T-cell (primary cell): ENCODE data around the gene GCNT2. TPM values are rescaled to one million over a fixed set of nuclear protein-coding genes. Genes with fewer than 3 reads are reported as not detected.
"Not testable (repeated sequence)": the region's sequence is repeated elsewhere in the genome, so short reads cannot be mapped to it uniquely, and the experiment has no call there.

ENCODE experiments used
- ATAC-seq, 4 experiments: fragments of 200-7000 bp in 3 of 4; fragments of 150-1000 bp in 1 of 4; cut with Tn5 transposase; replicated peaks in 1 of 4; 1 replicate in 3 of 4; 2 replicates in 1 of 4; pipeline ENCODE4 v1.10.0; 2021; ENCODE audit warnings: moderate library complexity in 3 of 4, mild to moderate bottlenecking in 2 of 4, moderate number of reproducible peaks in 1 of 4
- CTCF ChIA-PET, 2 donors: fragments of 300-600 bp; sonication (Branson Sonifier 250); formaldehyde crosslinking; loops; one replicate each; lab custom pipeline; 2022; ENCODE audit warnings: antibody characterized with exemption in 2 of 2; lab: Charles Lee
- POLR2A ChIA-PET, 2 donors: fragments of 300-600 bp; sonication (Branson Sonifier 250); formaldehyde crosslinking; loops; one replicate each; lab custom pipeline; 2022; ENCODE audit warnings: antibody characterized with exemption in 2 of 2; lab: Charles Lee
- DNase-seq, 35 experiments: peaks; one replicate each; pipeline versions ENCODE4 v3.0.0 to v3.0.0-alpha.2; 2013 to 2023
- H3K27ac ChIP-seq: one replicate; pipeline ENCODE4 v1.5.1; 2013; ENCODE audit warnings: low read length
- H3K27me3 ChIP-seq, 2 experiments: replicated peaks in 1 of 2; 1 replicate in 1 of 2; 2 replicates in 1 of 2; pipeline versions ENCODE4 v1.6.1 to v1.7.0; 2013; ENCODE audit warnings: low read length in 1 of 2, mixed read lengths in 1 of 2; ENCODE audit not compliant: control insufficient read depth in 2 of 2, insufficient read depth in 2 of 2; ENCODE audit errors: extremely low read depth in 1 of 2
- H3K36me3 ChIP-seq, 2 donors: 1 replicate in 1 of 2; 2 replicates in 1 of 2; pipeline versions ENCODE4 v1.6.1 to v1.7.0; 2013; ENCODE audit warnings: low read length in 1 of 2; ENCODE audit not compliant: control insufficient read depth in 2 of 2, insufficient read depth in 1 of 2; ENCODE audit errors: extremely low read depth in 1 of 2
- H3K4me1 ChIP-seq, 2 experiments: 1 replicate in 1 of 2; 2 replicates in 1 of 2; pipeline versions ENCODE4 v1.6.1 to v1.7.0; 2013; ENCODE audit warnings: low read length in 2 of 2, mixed read lengths in 1 of 2; ENCODE audit not compliant: insufficient read depth in 2 of 2, control insufficient read depth in 1 of 2; ENCODE audit errors: extremely low read depth in 1 of 2
- H3K4me3 ChIP-seq, 2 donors: 1 replicate in 1 of 2; 2 replicates in 1 of 2; pipeline versions ENCODE4 v1.5.1 to v1.7.0; 2013; ENCODE audit warnings: mild to moderate bottlenecking in 2 of 2, low read length in 1 of 2, moderate library complexity in 1 of 2; ENCODE audit not compliant: control insufficient read depth in 1 of 2; ENCODE audit errors: extremely low read depth in 1 of 2
- H3K9me3 ChIP-seq: 2 replicates; pipeline ENCODE4 v1.7.0; 2013
- H3K27ac Mint-ChIP-seq, 2 donors: one replicate each; pipeline ENCODE4 v1.8.0; 2020 to 2021; ENCODE audit warnings: mild to moderate bottlenecking in 2 of 2, mixed read lengths in 2 of 2
- H3K27me3 Mint-ChIP-seq, 2 donors: one replicate each; pipeline ENCODE4 v1.8.0; 2021 to 2022; ENCODE audit warnings: mixed read lengths in 2 of 2
- H3K36me3 Mint-ChIP-seq: one replicate; pipeline ENCODE4 v1.8.0; 2021; ENCODE audit warnings: mixed read lengths
- H3K4me1 Mint-ChIP-seq, 3 donors: one replicate each; pipeline ENCODE4 v1.8.0; 2020 to 2022; ENCODE audit warnings: mixed read lengths in 3 of 3, mild to moderate bottlenecking in 1 of 3
- H3K4me3 Mint-ChIP-seq, 3 donors: one replicate each; pipeline ENCODE4 v1.8.0; 2020 to 2022; ENCODE audit warnings: mild to moderate bottlenecking in 3 of 3, mixed read lengths in 3 of 3, moderate library complexity in 3 of 3
- H3K9me3 Mint-ChIP-seq, 3 donors: one replicate each; pipeline ENCODE4 v1.8.0; 2020 to 2022; ENCODE audit warnings: mixed read lengths in 3 of 3
- WGBS: methylation state at CpG from one replicate; pipeline ENCODE4 v1.1.5; 2013; ENCODE audit warnings: missing lambda C conversion rate; ENCODE audit not compliant: insufficient coverage; 5-methylcytosine and 5-hydroxymethylcytosine counted together
- total RNA-seq, 35 experiments: library from RNA in 6 of 35; stranded (reverse) in 6 of 35; fragments of 120-200 nt in 1 of 35; gene quantifications; one replicate each; pipeline versions ENCODE4 v1.2.1 to v1.2.4 and lab custom pipeline; 2013 to 2026

The GCNT2 gene
- total RNA-seq, 5 donors from 2014 or later (not counting 1 experiment from before 2014, with no cell fraction given) = 2.2 to 6.8 (median 2.9) TPM

DNA sequence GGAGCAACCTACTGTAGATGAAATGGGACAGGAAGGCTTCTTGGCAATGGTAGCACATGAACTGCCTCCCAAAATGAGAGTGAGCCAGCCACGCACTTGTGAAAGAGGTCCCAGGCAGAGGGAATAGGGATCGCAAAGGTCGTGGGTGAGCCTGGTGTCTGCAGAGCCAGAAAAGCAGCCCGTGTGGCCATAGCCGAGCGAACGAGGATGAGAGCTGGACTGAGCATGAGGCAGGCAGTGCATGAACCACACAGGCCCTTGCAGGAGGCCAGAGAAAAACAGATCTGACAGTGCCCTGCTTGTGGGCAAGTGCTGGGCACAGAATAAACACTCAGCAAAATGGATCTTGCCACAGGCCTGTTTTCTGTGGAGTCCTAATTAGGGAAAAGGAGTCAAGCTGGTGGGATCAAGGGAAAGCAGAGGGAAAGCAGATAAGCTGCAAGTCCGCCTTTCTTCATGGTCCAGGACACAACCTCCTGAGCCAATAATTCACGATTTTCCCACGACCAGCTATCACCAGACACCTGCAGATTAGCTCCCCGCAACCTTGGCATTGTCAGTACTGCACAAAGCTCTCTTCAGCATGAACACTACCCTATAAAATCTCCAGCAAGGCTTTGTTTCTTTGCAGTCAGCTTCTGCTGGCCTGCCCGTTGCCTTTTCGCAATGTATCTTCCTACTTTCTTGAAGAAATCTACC, 44.0 kb downstream of the GCNT2 start:
- H3K9me3 Mint-ChIP-seq = peaks cover 0 to 4% (median 0%) of the 10 kb centered on the region in 3 donors
- ChIA-PET POLR2A (interaction anchor here in 1 of 2 donors (0.6 kb wide), 1 partner anchor 12 kb away, joined by 3 read pairs; no protein-coding TSS in a partner anchor), CTCF (no interaction called here)
- no peak overlapping the region for H3K27ac ChIP-seq
- no peaks in the 10 kb centered on the region for H3K27me3 Mint-ChIP-seq
- H3K4me3 Mint-ChIP-seq = no peak overlapping the region
- no peaks in the 10 kb centered on the region for H3K9me3 ChIP-seq
- H3K4me1 Mint-ChIP-seq = peaks cover 0 to 5% (median 0%) of the 10 kb centered on the region in 3 donors
- no peak for DNase-seq
- peaks cover 8% of the 10 kb centered on the region for H3K36me3 Mint-ChIP-seq
- H3K4me1 ChIP-seq = no peaks in the 10 kb centered on the region
- H3K4me3 ChIP-seq = no peak overlapping the region
- H3K27ac Mint-ChIP-seq = no peak overlapping the region
- 91% methylated on average over 13 of the region's 13 CpGs for WGBS
- no peaks in the 10 kb centered on the region for H3K36me3 ChIP-seq
- no peak for ATAC-seq
- no peaks in the 10 kb centered on the region for H3K27me3 ChIP-seq

DNA sequence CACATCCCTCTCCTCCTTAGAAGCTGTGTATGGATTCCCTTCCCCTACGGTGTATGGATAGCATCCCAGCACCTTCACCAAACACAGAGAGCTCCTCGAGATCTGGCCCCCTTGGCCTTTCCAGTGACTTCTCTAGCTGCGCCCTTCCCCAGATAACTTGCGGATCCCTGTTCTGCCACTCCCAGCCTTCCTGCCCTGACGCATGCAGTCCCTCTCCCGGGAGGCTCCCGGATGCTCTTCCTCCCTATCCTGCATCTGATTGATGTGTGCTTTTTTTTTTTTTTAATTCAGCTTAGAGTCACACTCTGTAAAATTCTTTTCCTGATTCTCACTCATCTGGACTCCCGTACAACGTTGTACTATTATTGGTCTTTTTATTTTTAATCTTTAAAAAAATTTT, 44.8 kb downstream of the GCNT2 start:
- peaks cover 0 to 5% (median 0%) of the 10 kb centered on the region in 3 donors for H3K4me1 Mint-ChIP-seq
- POLR2A ChIA-PET = no interaction called here
- H3K27ac Mint-ChIP-seq = no peak overlapping the region
- H3K9me3 ChIP-seq = no peaks in the 10 kb centered on the region
- peaks cover 0 to 4% (median 0%) of the 10 kb centered on the region in 3 donors for H3K9me3 Mint-ChIP-seq
- no peak overlapping the region for H3K4me3 Mint-ChIP-seq
- 91% methylated on average over 4 of the region's 9 CpGs for WGBS
- no peak for DNase-seq
- no peaks in the 10 kb centered on the region for H3K27me3 ChIP-seq
- peaks cover 13% of the 10 kb centered on the region for H3K36me3 Mint-ChIP-seq
- no peak overlapping the region for H3K4me3 ChIP-seq
- no peaks in the 10 kb centered on the region for H3K27me3 Mint-ChIP-seq
- no peaks in the 10 kb centered on the region for H3K36me3 ChIP-seq
- no peak overlapping the region for H3K27ac ChIP-seq
- CTCF ChIA-PET = no interaction called here
- no peaks in the 10 kb centered on the region for H3K4me1 ChIP-seq
- ATAC-seq = no peak

DNA sequence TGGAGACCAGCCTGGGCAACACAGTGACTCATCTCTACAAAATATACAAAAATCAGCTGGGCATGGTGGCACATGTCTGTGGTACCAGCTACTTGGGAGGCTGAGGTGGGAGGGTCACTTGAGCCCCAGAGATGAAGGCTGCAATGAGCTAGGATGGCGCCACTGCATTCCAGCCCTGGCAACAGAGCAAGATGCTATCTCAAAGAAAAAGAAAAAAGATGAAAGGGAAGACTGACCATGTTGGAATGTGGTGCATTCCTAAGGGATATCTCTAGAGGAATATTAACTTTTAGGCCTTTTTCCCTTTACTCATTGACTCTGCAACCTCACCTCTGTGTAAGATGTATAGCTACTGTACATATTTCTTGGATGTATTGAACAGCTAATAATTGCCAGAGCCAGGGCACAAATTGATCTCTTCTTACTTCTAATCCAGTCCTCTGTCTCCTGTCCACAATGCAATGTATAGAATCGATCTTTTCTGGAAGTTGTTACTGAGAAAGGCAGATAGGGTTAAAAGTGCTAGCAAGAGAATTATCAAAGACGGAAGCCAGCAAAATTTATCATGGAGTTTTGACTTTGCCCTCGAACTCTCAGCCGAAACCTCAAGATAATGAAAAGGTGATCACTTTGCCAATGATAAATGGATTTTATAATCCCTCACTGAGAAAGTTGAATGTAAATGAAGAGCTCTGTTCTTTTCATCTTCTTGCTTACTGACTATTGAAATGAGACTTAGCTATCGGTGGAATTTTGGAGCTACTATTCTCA, 46.3 kb downstream of the GCNT2 start:
- ATAC-seq = no peak
- POLR2A ChIA-PET = no interaction called here
- CTCF ChIA-PET = no interaction called here

DNA sequence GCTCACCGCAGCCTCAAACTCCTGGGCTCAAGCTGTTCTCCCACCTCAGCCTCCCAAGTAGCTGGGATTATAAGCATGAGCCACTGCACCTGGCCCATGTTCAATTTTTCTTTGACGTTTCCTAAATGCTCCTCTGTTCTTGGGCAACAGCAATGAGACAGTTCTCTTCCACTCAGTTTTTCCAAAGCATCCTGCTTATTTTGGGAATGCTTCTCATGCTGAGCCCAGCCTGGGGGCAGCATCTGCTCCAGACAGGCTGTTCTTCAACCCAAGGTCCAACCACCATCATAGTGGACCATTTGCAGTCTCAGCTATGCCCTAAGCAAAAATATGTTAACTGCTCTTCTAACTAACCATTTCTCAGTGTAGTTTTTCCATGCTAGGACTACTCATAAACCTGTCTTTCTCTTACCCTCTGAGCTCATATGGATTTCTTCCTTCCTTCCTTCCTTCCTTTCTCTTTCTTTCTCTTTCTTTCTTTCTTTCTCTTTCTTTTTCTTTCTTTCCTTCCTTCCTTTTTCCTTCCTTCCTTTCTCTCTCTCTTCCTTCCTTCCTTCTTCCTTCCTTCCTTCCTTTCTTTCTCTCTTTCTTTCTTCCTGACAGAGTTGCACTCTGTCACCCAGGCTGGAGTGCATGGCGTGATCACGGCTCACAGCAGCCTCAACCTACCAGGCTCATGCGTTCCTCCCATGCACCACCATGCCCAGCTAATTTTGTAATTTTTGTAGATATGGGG, 48.4 kb downstream of the GCNT2 start:
- no peak for ATAC-seq
- Mint-ChIP-seq H3K4me3 (no peak overlapping the region), H3K9me3 (peaks cover 0 to 4% (median 0%) of the 10 kb centered on the region in 3 donors), H3K4me1 (peaks cover 0 to 5% (median 0%) of the 10 kb centered on the region in 3 donors), H3K27ac (no peak overlapping the region), H3K36me3 (peaks cover 13% of the 10 kb centered on the region), H3K27me3 (no peaks in the 10 kb centered on the region)
- no peaks in the 10 kb centered on the region for H3K9me3 ChIP-seq
- H3K36me3 ChIP-seq = no peaks in the 10 kb centered on the region
- CTCF ChIA-PET = interaction anchor here in 1 of 2 donors (0.5 kb wide), 1 partner anchor 53 kb away, joined by 3 read pairs; no protein-coding TSS in a partner anchor
- no peaks in the 10 kb centered on the region for H3K27me3 ChIP-seq
- H3K27ac ChIP-seq = no peak overlapping the region
- WGBS = 100% methylated on average over 3 of the region's 5 CpGs
- DNase-seq = no peak
- POLR2A ChIA-PET = no interaction called here
- no peaks in the 10 kb centered on the region for H3K4me1 ChIP-seq
- H3K4me3 ChIP-seq = no peak overlapping the region

More for the DNA sequence above, 46.3 kb downstream of the GCNT2 start:
- H3K27ac ChIP-seq = no peak overlapping the region
- Mint-ChIP-seq H3K36me3 (peaks cover 13% of the 10 kb centered on the region), H3K4me3 (no peak overlapping the region), H3K27ac (no peak overlapping the region), H3K27me3 (no peaks in the 10 kb centered on the region), H3K9me3 (peaks cover 0 to 4% (median 0%) of the 10 kb centered on the region in 3 donors), H3K4me1 (peaks cover 0 to 5% (median 0%) of the 10 kb centered on the region in 3 donors)
- no peak overlapping the region for H3K4me3 ChIP-seq
- WGBS = 83% methylated on average over 1 of the region's 6 CpGs
- no peaks in the 10 kb centered on the region for H3K36me3 ChIP-seq
- H3K4me1 ChIP-seq = no peaks in the 10 kb centered on the region
- H3K9me3 ChIP-seq = no peaks in the 10 kb centered on the region
- H3K27me3 ChIP-seq = no peaks in the 10 kb centered on the region
- no peak for DNase-seq

DNA sequence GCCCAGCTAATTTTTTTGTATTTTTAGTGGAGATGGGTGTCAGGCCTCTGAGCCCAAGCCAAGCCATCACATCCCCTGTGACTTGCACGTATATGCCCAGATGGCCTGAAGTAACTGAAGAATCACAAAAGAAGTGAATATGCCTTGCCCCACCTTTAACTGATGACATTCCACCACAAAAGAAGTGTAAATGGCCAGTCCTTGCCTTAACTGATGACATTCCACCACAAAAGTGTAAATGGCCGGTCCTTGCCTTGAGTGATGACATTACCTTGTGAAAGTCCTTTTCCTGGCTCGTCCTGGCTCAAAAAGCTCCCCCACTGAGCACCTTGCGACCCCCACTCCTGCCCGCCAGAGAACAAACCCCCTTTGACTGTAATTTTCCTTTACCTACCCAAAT, 54.4 kb downstream of the GCNT2 start:
- H3K27me3 Mint-ChIP-seq, H3K4me3 ChIP-seq, POLR2A ChIA-PET: not testable (repeated sequence)

DNA sequence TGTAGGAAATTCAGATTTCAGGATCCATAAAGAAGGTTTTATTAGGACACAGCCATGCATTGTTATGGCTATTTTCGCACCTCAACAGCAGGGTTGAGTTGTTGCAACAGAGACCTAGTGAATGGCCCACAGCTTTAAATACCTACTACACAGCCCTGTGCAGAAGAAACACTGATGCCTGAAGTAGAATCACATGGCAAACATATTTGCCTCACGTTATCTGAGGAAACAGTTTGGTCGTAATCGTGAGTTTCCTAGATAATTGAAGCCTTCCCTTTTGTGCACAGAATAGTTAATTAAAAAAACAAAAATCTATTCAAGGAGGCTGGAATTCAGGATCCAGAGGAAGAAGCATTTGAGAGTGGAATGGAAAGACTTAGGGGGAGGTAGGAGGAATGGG, 55.1 kb downstream of the GCNT2 start:
- Histone ChIP-seq H3K36me3 (no peaks in the 10 kb centered on the region), H3K4me1 (no peaks in the 10 kb centered on the region), H3K9me3 (no peaks in the 10 kb centered on the region), H3K4me3 (no peak overlapping the region), H3K27ac (no peak overlapping the region), H3K27me3 (no peaks in the 10 kb centered on the region)
- Mint-ChIP-seq H3K9me3 (no peaks in the 10 kb centered on the region), H3K4me1 (peaks cover 0 to 6% (median 0%) of the 10 kb centered on the region in 3 donors), H3K4me3 (no peak overlapping the region), H3K27ac (no peak overlapping the region), H3K27me3 (no peaks in the 10 kb centered on the region), H3K36me3 (no peaks in the 10 kb centered on the region)
- CTCF ChIA-PET = no interaction called here
- WGBS = no CpG with 5 or more reads among the region's 4 CpGs
- POLR2A ChIA-PET = no interaction called here
- ATAC-seq (no peak), DNase-seq (no peak)

More for the DNA sequence above, 54.4 kb downstream of the GCNT2 start:
- H3K9me3 Mint-ChIP-seq, H3K27me3 ChIP-seq, H3K27ac ChIP-seq, H3K9me3 ChIP-seq, H3K36me3 ChIP-seq, H3K4me3 Mint-ChIP-seq, H3K4me1 ChIP-seq, H3K27ac Mint-ChIP-seq, CTCF ChIA-PET, DNase-seq, H3K4me1 Mint-ChIP-seq, H3K36me3 Mint-ChIP-seq, ATAC-seq: not testable (repeated sequence)
- no CpG with 5 or more reads among the region's 5 CpGs for WGBS
